Stimulated activated naive CD8-positive, alpha-beta T cell treated with anti-CD3 and anti-CD28 coated beads, Interleukin-15, Interleukin-2, amounts not matched to agents 100 ng/mL and 50 ng/mL, for 24 hours (primary cell): ENCODE data around the gene CATSPER4.

Experiments
- H3K27ac Mint-ChIP-seq: one replicate; pipeline ENCODE4 v1.8.0; 2021; ENCODE audit warnings: mild to moderate bottlenecking, mixed read lengths
- H3K27me3 Mint-ChIP-seq: one replicate; pipeline ENCODE4 v1.8.0; 2021; ENCODE audit warnings: mixed read lengths
- H3K36me3 Mint-ChIP-seq: one replicate; pipeline ENCODE4 v1.8.0; 2021; ENCODE audit warnings: low read depth, mixed read lengths
- H3K4me1 Mint-ChIP-seq: one replicate; pipeline ENCODE4 v1.8.0; 2021; ENCODE audit warnings: low read depth, mixed read lengths
- H3K4me3 Mint-ChIP-seq: one replicate; pipeline ENCODE4 v1.8.0; 2021; ENCODE audit warnings: mild to moderate bottlenecking, mixed read lengths
- H3K9me3 Mint-ChIP-seq: one replicate; pipeline ENCODE4 v1.8.0; 2021; ENCODE audit warnings: mixed read lengths

Gene CATSPER4

DNA sequence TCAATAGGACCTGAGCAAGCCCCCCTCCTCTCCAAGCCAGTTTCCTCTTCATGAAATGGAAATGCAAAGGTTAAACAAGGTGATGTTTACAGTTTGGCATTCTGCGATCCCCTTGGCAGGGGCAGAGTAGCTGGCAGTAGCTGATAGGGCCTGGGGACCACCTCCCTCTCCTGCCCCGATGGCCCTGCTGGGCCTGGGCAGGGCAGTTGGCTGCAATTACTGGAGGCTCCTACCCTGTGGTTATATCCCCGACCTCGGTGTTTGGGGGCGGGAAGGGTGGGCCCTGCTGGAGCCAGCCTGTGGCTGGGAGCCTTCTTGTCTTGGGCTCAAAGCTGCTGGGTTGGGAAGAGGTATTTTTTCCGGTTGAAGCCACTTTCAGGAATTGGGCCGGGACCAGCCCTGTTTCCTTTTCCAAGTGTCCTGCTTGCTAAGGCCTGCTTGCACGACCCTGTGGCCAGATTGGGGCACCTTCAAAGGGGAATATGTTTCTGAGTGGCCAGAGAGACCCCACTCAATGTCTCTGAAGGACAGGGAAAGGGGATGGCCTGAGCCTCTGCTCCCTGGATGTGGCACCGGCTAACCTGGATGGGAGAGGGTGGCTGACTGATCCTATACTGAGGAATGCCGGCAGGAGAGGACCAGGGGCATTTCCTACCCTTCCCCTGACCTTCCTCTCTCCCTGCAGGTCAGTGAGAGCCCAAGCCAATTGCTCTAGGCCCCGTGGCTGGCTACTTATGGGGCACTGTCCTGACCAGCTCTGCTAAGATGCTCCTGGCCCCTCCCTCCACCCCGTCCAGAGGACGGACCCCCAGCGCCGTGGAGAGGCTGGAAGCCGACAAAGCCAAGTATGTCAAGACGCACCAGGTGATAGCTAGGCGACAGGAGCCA lies 29.6 kb upstream of the CATSPER4 start:
- no peaks in the 10 kb centered on the region for H3K36me3 Mint-ChIP-seq
- no peaks in the 10 kb centered on the region for H3K9me3 Mint-ChIP-seq
- peaks cover 43% of the 10 kb centered on the region for H3K27me3 Mint-ChIP-seq
- H3K4me3 Mint-ChIP-seq: peak overlapping the region; percentile 48
- no peak overlapping the region for H3K27ac Mint-ChIP-seq
- peaks cover 6% of the 10 kb centered on the region for H3K4me1 Mint-ChIP-seq

DNA sequence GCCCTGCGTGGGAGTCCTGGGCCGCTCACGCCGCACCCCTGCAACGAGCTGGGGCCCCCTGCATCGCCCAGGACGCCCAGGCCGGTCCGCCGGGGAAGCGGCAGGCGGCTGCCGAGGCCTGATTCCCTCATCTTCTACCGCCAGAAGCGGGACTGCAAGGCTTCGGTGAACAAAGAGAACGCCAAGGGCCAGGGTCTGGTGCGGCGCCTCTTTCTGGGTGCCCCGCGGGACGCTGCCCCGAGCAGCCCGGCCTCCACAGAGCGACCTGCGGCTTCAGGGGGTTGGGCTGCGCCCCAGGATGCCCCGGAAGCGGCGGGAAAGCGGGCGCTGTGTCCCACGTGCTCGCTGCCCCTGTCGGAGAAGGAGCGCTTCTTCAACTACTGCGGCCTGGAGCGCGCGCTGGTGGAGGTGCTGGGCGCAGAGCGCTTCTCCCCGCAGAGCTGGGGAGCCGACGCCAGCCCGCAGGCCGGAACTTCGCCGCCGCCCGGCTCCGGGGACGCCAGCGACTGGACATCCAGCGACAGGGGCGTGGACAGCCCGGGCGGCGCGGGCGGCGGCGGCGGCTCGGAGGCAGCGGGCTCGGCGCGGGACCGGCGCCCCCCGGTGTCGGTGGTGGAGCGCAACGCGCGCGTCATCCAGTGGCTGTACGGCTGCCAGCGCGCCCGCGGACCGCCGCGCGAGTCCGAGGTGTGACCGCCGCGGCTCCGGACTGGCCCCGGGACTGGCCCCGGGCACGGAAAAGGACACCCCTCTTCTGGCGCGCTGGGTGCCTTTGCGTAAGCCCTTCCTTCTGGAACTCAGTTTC lies 28.8 kb upstream of the CATSPER4 start:
- Mint-ChIP-seq H3K4me3 (peak overlapping the region; percentile 61), H3K27ac (no peak overlapping the region), H3K9me3 (no peaks in the 10 kb centered on the region), H3K4me1 (peaks cover 6% of the 10 kb centered on the region), H3K36me3 (no peaks in the 10 kb centered on the region), H3K27me3 (peaks cover 42% of the 10 kb centered on the region)

DNA sequence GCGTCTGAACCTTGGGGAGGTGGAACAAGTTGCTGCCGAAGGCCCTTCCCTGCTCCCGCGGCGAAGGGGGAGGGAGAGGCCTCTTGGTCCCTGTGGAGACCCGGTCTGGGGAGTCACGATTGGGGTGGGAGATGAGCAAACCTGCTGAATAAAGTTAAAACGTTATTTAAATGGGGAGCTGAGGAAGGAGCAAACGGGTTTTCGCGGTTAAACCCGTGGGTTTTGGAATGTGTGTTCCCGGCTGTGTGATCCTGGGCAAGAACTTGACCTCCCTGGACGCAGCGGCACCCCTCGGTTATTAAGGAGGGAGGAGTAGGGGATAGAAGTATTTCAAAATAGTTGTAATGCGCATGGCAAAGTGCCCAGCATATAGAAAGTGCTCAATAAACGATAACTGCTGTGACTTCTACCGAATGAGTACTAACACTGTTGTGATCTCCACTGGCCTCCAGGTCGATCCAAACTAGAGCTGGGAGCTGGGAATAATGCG lies 28.1 kb upstream of the CATSPER4 start:
- Mint-ChIP-seq H3K4me3 (peak overlapping the region; percentile 61), H3K27me3 (peaks cover 40% of the 10 kb centered on the region), H3K27ac (no peak overlapping the region)

DNA sequence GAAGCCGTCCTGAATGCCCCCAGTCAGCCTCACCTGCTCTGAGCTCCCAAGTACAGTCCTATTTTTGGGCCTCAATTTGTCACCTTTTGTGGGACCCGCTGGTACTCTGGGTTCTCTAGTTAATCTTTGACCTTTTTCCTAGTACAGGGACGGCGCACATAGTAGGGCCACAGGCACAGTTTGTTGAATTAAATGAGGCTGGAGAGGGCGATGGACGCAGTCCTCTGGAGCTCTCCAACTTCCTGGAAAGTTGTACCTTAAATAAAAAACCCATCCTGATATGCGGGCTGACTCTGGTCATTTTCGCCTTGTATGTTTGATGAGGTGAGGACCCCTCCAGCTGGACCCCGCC lies 26.7 kb upstream of the CATSPER4 start:
- no peak overlapping the region for H3K27ac Mint-ChIP-seq
- peak overlapping the region; percentile 45 for H3K4me3 Mint-ChIP-seq
- H3K36me3 Mint-ChIP-seq: no peaks in the 10 kb centered on the region
- peaks cover 31% of the 10 kb centered on the region for H3K27me3 Mint-ChIP-seq
- no peaks in the 10 kb centered on the region for H3K9me3 Mint-ChIP-seq
- H3K4me1 Mint-ChIP-seq: peaks cover 6% of the 10 kb centered on the region

More for the DNA sequence above, 28.1 kb upstream of the CATSPER4 start:
- no peaks in the 10 kb centered on the region for H3K36me3 Mint-ChIP-seq
- H3K9me3 Mint-ChIP-seq: no peaks in the 10 kb centered on the region
- peaks cover 6% of the 10 kb centered on the region for H3K4me1 Mint-ChIP-seq

DNA sequence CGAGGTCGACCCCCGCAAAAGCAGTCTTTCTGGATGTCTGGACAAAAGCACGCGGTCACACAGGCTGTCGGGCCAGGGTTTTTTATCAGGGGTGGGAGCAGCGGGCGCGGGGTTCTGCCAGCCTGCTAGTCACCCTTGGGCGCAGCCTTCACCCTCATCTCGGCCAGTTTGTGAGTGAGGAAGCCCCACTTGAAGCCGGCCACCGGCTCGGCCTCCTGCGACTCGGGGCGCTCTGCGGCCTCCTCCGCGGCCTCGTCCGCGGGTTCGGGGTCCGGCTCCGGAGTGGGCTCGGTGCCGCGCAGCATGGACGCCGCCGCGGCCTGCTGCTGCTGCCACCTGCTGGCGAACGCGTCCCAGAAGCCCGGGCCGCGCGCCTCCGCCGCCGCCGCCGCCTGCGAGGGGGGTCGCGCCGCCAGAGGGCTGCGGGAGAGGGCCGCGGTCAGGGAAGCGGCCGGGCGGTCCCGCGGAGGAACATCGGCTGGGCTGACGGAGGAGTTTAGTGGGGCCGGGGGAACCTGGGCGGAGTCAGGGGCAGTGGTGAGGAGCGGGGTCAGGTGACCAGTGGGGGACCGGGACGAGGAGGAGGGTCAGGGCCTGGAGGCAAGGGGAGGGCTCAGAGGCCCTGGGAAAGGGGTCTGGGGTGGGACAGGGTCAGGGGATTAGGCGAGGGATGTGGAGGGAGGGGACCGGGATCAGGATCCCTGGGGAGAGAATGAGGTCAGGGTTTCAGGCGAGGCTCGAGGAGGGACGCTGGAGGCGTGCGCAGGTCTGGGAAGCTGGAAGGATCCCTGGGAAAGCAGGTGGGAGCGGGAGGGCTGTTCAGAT lies 26.2 kb upstream of the CATSPER4 start:
- peaks cover 27% of the 10 kb centered on the region for H3K27me3 Mint-ChIP-seq
- H3K4me3 Mint-ChIP-seq: peak overlapping the region; percentile 30
- peaks cover 6% of the 10 kb centered on the region for H3K4me1 Mint-ChIP-seq
- no peaks in the 10 kb centered on the region for H3K9me3 Mint-ChIP-seq
- no peak overlapping the region for H3K27ac Mint-ChIP-seq
- H3K36me3 Mint-ChIP-seq: no peaks in the 10 kb centered on the region

DNA sequence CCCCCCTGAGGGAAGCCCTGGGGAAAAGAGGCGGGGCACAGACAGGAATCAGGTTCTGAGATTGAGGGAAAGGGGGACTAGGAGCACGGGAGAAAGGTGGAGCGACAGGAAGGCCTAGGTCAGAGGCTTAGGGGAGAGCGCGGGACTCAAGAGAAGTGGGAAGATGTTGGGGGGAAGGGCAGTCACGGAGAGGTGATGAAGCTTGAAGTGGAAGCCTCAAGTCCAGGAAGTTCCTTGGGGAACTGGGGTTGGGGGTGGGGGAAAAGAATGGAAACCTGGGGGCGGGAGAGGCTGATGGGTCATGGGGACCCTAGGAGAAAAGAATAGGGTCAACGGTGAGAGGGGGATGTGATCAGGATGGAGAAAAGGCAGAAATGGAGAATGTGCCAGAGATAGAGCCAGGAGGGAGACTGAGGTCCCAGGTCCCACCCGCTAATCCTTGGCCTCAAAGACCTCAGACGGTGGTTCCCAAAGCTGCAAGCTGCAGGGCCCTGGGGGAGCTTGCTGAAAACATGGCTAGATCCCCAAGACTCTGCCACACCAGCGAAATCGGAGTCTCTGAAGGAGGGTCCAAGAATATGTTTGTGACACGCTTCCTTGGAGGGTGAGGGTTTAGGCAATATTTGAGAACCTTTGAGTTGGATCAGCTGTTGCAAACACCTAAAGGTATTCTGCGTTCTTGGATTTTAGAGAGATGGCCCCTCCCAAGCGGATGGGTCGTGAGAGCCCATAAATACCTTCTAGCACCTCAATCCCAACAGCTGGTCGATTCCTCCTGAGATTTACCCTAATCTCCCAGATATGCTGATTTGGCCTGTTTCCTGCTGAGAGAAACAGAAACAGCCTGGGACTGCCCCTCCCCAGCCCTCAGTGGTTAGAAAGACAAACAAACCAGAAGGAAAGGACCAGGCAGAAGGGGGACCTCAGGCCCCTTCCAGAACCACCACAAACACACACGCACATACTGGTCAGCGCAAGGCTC lies 25.2 kb upstream of the CATSPER4 start:
- peaks cover 22% of the 10 kb centered on the region for H3K27me3 Mint-ChIP-seq
- peak overlapping the region; percentile 30 for H3K4me3 Mint-ChIP-seq
- H3K36me3 Mint-ChIP-seq: peaks cover under 1% of the 10 kb centered on the region
- H3K9me3 Mint-ChIP-seq: no peaks in the 10 kb centered on the region
- H3K4me1 Mint-ChIP-seq: peaks cover 6% of the 10 kb centered on the region
- H3K27ac Mint-ChIP-seq: no peak overlapping the region

DNA sequence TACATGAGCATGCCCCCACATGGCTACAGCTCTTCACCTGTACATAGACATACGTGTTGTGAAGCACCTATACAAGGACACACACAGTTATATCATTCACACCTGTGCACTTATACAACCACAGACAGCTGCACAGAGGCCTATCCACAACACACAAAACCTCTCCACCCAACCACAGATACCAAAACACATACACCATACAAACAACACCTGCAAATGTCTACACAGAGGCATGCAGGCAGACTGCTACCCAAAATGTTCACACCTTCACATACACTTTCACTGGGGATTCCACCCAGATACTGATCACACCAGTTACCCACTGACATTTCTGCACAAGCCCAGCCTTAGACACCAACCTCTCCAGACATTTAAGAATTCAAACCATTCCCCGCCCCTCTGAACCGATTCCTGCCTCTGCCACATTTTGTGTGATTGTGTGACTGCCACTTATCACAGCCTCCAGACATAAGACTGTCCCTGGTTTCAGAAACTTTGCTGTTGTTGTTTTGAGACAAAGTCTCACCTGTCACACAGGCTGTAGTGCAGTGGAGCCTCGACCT lies 23.6 kb upstream of the CATSPER4 start:
- Mint-ChIP-seq H3K36me3 (peaks cover 3% of the 10 kb centered on the region), H3K27ac (peak overlapping the region; percentile 8), H3K4me3 (no peak overlapping the region), H3K9me3 (no peaks in the 10 kb centered on the region), H3K4me1 (peaks cover 19% of the 10 kb centered on the region), H3K27me3 (peaks cover 19% of the 10 kb centered on the region)

DNA sequence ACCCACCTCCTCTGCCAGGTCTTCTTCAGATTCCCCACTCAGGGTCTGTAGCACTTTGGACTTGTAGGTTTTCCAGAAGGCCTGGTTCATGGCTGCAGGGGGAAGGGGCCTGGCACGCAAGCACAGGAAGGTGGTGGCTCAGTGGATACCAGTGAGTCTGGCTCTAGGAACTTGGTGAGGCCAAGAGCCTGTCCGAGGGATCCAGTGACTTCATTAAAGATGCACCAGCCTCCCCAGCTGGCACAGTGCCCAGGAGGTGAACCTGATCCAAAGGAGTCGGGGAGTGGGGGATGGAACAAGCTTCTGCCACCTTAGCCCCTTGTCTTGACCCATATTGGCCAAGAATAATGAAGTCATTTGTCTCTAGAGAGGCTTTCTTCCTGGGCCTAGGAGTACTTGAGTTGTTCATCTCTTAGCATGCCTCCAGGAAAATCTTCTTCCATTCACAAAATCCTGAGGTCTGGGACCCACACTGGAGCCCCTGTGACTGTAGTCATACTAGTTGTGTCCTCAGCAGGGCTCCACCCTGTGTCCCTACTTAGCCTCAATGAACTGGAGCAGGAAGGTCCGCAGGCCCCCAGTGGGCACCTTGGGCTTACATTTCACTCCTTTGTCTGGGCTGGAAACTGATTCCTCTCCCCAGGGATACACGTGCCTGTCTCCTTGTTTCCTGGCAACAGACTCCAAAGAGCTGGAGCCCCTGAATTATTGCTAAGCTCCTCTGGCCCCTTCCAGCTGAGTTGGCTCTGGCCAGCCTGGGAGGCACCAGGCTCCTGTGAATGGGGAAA lies 21.8 kb upstream of the CATSPER4 start, which contains the start of gene C1orf232:
C1orf232 (minus strand) TSS at position 554 of the 788 bp plus-strand sequence; CDS start at position 90, 464 bp downstream.
- peaks cover 13% of the 10 kb centered on the region for H3K4me1 Mint-ChIP-seq
- peaks cover 10% of the 10 kb centered on the region for H3K27me3 Mint-ChIP-seq
- H3K36me3 Mint-ChIP-seq: peaks cover 3% of the 10 kb centered on the region
- H3K4me3 Mint-ChIP-seq: peak within 1 kb of the TSS; percentile 95
- H3K27ac Mint-ChIP-seq: peak within 1 kb of the TSS; percentile 90
- H3K9me3 Mint-ChIP-seq: no peaks in the 10 kb centered on the region

DNA sequence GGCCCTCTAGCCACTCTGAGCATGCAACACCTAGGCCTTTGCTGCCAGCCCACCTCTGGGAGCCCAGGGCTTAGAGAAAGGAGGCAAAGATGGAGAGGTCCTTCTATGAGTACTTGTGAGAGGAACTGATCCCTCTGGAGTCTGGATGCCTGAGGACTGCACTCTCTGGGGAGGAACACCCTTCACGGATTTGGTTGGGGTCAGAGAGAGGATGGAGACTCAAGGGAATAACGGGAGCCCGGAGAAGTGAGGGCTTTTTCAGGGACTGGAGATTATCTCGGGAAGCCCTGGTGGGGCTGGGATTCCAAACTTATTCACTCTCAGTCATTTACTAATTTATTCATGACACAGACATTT lies 21.2 kb upstream of the CATSPER4 start:
- peaks cover 3% of the 10 kb centered on the region for H3K36me3 Mint-ChIP-seq
- peaks cover 13% of the 10 kb centered on the region for H3K4me1 Mint-ChIP-seq
- H3K27me3 Mint-ChIP-seq: peaks cover 6% of the 10 kb centered on the region
- peak overlapping the region; percentile 95 for H3K4me3 Mint-ChIP-seq
- peak overlapping the region; percentile 49 for H3K27ac Mint-ChIP-seq
- H3K9me3 Mint-ChIP-seq: no peaks in the 10 kb centered on the region

DNA sequence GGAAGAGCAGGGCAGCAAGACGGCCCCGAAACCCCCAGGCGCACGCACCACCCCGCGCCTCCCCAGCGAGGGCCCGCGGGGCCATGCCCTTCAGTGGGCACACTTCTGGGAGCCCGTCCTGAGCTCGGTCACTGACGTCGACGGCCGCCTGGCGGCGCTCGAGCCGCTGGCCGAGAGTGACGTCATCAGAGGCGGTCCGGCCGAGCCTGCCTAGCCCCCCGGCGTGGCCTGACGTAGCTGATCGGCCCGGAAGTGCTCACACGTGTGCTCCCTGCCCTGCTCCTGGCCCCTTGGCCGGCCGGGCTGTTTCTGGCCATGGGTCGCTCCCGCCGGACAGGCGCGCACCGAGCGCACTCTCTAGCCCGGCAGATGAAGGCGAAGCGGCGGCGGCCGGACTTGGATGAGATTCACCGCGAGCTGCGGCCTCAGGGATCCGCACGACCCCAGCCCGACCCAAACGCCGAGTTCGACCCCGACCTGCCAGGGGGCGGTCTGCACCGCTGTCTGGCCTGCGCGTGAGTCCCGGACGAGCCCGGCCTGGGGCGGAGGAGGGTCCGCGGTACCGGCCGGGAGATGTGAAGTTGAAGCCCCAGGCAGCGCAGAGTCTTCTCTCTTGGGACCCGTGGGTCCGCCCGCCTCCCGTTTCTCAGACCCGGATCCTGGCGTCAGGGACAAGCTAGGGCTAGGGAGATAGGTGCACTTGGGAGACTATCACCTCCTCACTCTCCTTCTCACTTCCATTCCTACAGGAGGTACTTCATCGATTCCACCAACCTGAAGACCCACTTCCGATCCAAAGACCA lies 20.5 kb upstream of the CATSPER4 start, which contains the start of gene ZNF593:
ZNF593 (plus strand) TSS at position 240 of the 803 bp plus-strand sequence; CDS start at position 316, 76 bp downstream.
- H3K27me3 Mint-ChIP-seq: peaks cover 4% of the 10 kb centered on the region
- peaks cover 13% of the 10 kb centered on the region for H3K4me1 Mint-ChIP-seq
- no peaks in the 10 kb centered on the region for H3K9me3 Mint-ChIP-seq
- H3K27ac Mint-ChIP-seq: peak within 1 kb of the TSS; percentile 90
- H3K36me3 Mint-ChIP-seq: peaks cover 3% of the 10 kb centered on the region
- peak within 1 kb of the TSS; percentile 95 for H3K4me3 Mint-ChIP-seq

DNA sequence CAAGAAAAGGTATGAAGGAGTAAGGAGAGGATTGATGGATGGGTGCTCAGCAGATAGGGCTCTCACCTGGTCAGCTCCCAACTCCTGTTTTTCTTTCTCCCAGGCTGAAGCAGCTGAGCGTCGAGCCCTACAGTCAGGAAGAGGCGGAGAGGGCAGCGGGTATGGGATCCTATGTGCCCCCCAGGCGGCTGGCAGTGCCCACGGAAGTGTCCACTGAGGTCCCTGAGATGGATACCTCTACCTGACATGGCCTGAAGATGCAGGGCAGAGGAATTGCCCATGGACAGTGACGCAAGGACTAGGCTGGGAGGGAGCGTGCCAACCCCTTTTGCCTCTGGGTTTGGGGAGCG lies 20.0 kb upstream of the CATSPER4 start:
- Mint-ChIP-seq H3K9me3 (no peaks in the 10 kb centered on the region), H3K36me3 (peaks cover 3% of the 10 kb centered on the region), H3K27ac (peak overlapping the region; percentile 90), H3K4me1 (peaks cover 13% of the 10 kb centered on the region), H3K4me3 (peak overlapping the region; percentile 95), H3K27me3 (no peaks in the 10 kb centered on the region)
